Measurements from ENCODE around the gene HINT3. TPM values are rescaled to one million over a fixed set of nuclear protein-coding genes. Genes with fewer than 3 reads are reported as not detected.
"Not testable (repeated sequence)": the region's sequence is repeated elsewhere in the genome, so short reads cannot be mapped to it uniquely, and the experiment has no call there.

Gene HINT3
- total and polyA plus RNA-seq, 2 of the 13 experiments (the other 11 are each of a cell fraction or from before 2014, with no cell fraction given), result 3.1 to 22.8 TPM

DNA sequence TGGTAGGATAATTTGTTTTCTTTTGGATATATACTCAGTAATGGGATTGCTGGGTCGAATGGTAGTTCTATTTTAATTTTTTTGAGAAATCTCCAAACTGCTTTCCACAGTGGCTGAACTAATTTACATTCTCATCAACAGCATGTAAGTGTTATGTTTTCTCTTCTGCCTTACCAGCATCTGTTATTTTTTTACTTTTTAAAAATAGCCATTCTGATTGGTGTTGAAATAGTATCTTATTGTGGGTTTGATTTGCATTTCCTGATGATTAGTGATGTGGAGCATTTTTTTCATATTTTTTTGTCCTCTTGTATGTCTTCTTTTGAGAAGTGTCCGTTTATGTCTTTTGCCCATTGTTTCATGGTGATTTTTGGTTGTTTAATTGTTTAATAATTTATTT is 11.9 kb downstream of the HINT3 start (continued):
- TF ChIP-seq, protein P1, sequence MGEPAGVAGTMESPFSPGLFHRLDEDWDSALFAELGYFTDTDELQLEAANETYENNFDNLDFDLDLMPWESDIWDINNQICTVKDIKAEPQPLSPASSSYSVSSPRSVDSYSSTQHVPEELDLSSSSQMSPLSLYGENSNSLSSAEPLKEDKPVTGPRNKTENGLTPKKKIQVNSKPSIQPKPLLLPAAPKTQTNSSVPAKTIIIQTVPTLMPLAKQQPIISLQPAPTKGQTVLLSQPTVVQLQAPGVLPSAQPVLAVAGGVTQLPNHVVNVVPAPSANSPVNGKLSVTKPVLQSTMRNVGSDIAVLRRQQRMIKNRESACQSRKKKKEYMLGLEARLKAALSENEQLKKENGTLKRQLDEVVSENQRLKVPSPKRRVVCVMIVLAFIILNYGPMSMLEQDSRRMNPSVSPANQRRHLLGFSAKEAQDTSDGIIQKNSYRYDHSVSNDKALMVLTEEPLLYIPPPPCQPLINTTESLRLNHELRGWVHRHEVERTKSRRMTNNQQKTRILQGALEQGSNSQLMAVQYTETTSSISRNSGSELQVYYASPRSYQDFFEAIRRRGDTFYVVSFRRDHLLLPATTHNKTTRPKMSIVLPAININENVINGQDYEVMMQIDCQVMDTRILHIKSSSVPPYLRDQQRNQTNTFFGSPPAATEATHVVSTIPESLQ (CRISPR knock-in tag; conservative IDR thresholded peaks at IDR 0.05), result no peak
- TF ChIP-seq BHLHE40 (IDR thresholded peaks at IDR 0.05; ENCODE audit: low read length), result no peak

DNA sequence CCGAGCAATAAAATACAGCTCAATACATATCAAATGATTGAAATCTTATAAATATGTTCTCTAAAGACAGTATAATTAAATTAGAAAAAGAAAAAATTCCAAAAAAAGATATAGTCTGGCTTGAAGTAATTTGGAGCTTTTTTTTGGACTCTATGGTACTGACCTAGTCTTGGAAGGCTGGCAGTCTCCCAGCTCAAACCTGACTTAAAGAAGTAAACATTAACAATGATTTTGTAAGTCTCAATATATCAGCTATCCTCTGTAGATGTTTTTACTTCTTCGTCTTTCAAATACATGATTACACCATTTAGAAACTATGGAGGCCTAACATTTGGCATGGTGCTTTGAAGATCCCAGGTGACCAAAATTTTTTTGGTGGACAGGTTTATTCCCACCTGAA is 14.2 kb downstream of the HINT3 start:
- WGBS (ENCODE audit: low lambda C conversion rate), result 22% methylated on average over 2 of the region's 2 CpGs
- no peaks in the 10 kb centered on the region for H4K20me1 ChIP-seq (ENCODE audit: insufficient read depth, low read length)
- POLR2A ChIA-PET, result interaction anchor here (1.8 kb wide), 1 partner anchor 15 kb away, joined by 10 read pairs; the partner anchor contains the start of gene TRMT11
- no peak overlapping the region for H2AFZ ChIP-seq (ENCODE audit: low read length)
- ATAC-seq (no peak), FAIRE-seq (no peak), DNase-seq (ENCODE audit: low spot score) (no peak)
- no peak for TF ChIP-seq SPEN (CRISPR knock-in tag; IDR thresholded peaks at IDR 0.05; ENCODE audit: low read depth)
- no peak for TF ChIP-seq ZNF792 (CRISPR knock-in tag; IDR thresholded peaks at IDR 0.05)
- no peak for TF ChIP-seq ZNF75D (CRISPR knock-in tag; IDR thresholded peaks at IDR 0.05; ENCODE audit: borderline replicate concordance)
- no peak for TF ChIP-seq ZNF652 (CRISPR knock-in tag; IDR thresholded peaks at IDR 0.05; ENCODE audit: borderline replicate concordance, low read depth)
- no peak for TF ChIP-seq HNRNPL (IDR thresholded peaks at IDR 0.05; ENCODE audit: low read depth, low read length)
- TF ChIP-seq ZZZ3 (CRISPR knock-in tag; IDR thresholded peaks at IDR 0.05; ENCODE audit: borderline replicate concordance), result no peak
- no peak for TF ChIP-seq MEIS2 (CRISPR knock-in tag; IDR thresholded peaks at IDR 0.05)
- no peak for TF ChIP-seq ZNF724P (CRISPR knock-in tag; IDR thresholded peaks at IDR 0.05; ENCODE audit: borderline replicate concordance)
- no peak for TF ChIP-seq ZNF709 (CRISPR knock-in tag; IDR thresholded peaks at IDR 0.05)
- no peak for TF ChIP-seq TGIF2 (CRISPR knock-in tag; IDR thresholded peaks at IDR 0.05)
- TF ChIP-seq ZBTB3 (CRISPR knock-in tag; IDR thresholded peaks at IDR 0.05; ENCODE audit: borderline replicate concordance, low read depth), result no peak
- no TSS peak for BruUV-seq (replicated peaks)
- H3K4me3 ChIP-seq (replicated peaks in 1 of 3; ENCODE audit: insufficient read depth in 1 of 3, low read depth in 2 of 3, low read length in 3 of 3), result no peak overlapping the region
- no peaks in the 10 kb centered on the region for H3K9me3 ChIP-seq (ENCODE audit: low read length)
- no peak overlapping the region for H3K27ac ChIP-seq (ENCODE audit: extremely low read length, insufficient read depth, low read length)
- H3K79me2 ChIP-seq (ENCODE audit: insufficient read depth, low read length), result peaks cover 2% of the 10 kb centered on the region
- H3K4me2 ChIP-seq (ENCODE audit: low read depth, low read length), result no peak overlapping the region
- in situ Hi-C loops (cut with HindIII; ENCODE audit: extremely low pct_ligation_motif_present, low pct_unique_long_range_greater_than_20kb), result no loop called here
- CTCF ChIA-PET (ENCODE audit: low intra/inter-chr PET ratio, low total read pairs), result no interaction called here
- no peak overlapping the region for H3K9ac ChIP-seq (ENCODE audit: insufficient read depth, low read depth, low read length)
- intact Hi-C loops (cut with micrococcal nuclease; ENCODE audit: unreplicated experiment), result loop anchor here (5.0 kb wide), 2 partner anchors 178 to 458 kb away; partner anchors contain the start of gene NCOA7
- peaks cover 5 to 35% of the 10 kb centered on the region in 2 experiments for H3K36me3 ChIP-seq (replicated peaks in 1 of 2; ENCODE audit: control insufficient read depth in 1 of 2, insufficient read depth in 2 of 2, low read length in 2 of 2)
- no peaks in the 10 kb centered on the region for H3K27me3 ChIP-seq (ENCODE audit: control insufficient read depth in 1 of 2, insufficient read depth in 2 of 2, low read length in 2 of 2)
- H3K4me1 ChIP-seq (ENCODE audit: insufficient read depth, low read length), result no peaks in the 10 kb centered on the region

DNA sequence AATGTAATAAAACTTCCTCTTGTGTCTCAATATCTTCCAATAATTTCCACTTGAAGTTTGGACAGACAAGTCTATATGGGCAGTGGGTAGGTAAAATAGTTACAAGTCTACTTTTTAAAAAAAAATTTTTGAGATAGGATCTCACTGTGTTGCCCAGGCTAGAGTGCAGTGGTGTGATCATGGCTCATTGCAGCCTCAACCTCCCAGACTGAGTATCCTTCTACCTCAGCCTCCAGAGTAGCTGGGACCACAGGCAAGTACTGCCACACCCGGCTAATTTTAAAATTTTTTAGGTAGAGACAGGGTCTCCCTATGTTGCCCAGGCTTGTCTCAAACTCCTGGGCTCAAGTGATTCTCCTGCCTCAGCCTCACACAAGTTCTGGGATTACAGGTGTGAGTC is 15.9 kb downstream of the HINT3 start:
- H3K9me3 ChIP-seq (ENCODE audit: low read length); BruUV-seq (replicated peaks); H3K4me2 ChIP-seq (ENCODE audit: low read depth, low read length); H4K20me1 ChIP-seq (ENCODE audit: insufficient read depth, low read length); FAIRE-seq; H3K27me3 ChIP-seq (ENCODE audit: control insufficient read depth in 1 of 2, insufficient read depth in 2 of 2, low read length in 2 of 2); DNase-seq (ENCODE audit: low spot score); ATAC-seq; H3K27ac ChIP-seq (ENCODE audit: extremely low read length, insufficient read depth, low read length); H2AFZ ChIP-seq (ENCODE audit: low read length); H3K4me1 ChIP-seq (ENCODE audit: insufficient read depth, low read length); H3K79me2 ChIP-seq (ENCODE audit: insufficient read depth, low read length); in situ Hi-C loops (cut with HindIII; ENCODE audit: extremely low pct_ligation_motif_present, low pct_unique_long_range_greater_than_20kb); H3K4me3 ChIP-seq (replicated peaks in 1 of 3; ENCODE audit: insufficient read depth in 1 of 3, low read depth in 2 of 3, low read length in 3 of 3); H3K9ac ChIP-seq (ENCODE audit: insufficient read depth, low read depth, low read length): not testable (repeated sequence)
- POLR2A ChIA-PET, result interaction anchor here (2.4 kb wide), 1 partner anchor 13 kb away, joined by 11 read pairs; the partner anchor contains the start of gene TRMT11
- WGBS (ENCODE audit: low lambda C conversion rate), result 92% methylated on average over 1 of the region's 1 CpG
- CTCF ChIA-PET (ENCODE audit: low intra/inter-chr PET ratio, low total read pairs), result interaction anchor here (2.7 kb wide), 1 partner anchor 113 kb away, joined by 30 read pairs; no protein-coding TSS in a partner anchor
- peaks cover 5 to 36% of the 10 kb centered on the region in 2 experiments for H3K36me3 ChIP-seq (replicated peaks in 1 of 2; ENCODE audit: control insufficient read depth in 1 of 2, insufficient read depth in 2 of 2, low read length in 2 of 2)
- intact Hi-C loops (cut with micrococcal nuclease; ENCODE audit: unreplicated experiment), result loop anchor here (5.0 kb wide), 2 partner anchors 180 to 460 kb away; partner anchors contain the start of gene NCOA7
